Nucleus accumbens (tissue), 56 donors: ENCODE measurements around the gene TBC1D3H.
"Not testable (repeated sequence)": the region's sequence is repeated elsewhere in the genome, so short reads cannot be mapped to it uniquely, and the experiment has no call there.

Experiments
- DNase-seq, 56 donors: peaks; one replicate each; lab custom pipeline; 2025; lab: John Stamatoyannopoulos, UW

TBC1D3H gene

DNA sequence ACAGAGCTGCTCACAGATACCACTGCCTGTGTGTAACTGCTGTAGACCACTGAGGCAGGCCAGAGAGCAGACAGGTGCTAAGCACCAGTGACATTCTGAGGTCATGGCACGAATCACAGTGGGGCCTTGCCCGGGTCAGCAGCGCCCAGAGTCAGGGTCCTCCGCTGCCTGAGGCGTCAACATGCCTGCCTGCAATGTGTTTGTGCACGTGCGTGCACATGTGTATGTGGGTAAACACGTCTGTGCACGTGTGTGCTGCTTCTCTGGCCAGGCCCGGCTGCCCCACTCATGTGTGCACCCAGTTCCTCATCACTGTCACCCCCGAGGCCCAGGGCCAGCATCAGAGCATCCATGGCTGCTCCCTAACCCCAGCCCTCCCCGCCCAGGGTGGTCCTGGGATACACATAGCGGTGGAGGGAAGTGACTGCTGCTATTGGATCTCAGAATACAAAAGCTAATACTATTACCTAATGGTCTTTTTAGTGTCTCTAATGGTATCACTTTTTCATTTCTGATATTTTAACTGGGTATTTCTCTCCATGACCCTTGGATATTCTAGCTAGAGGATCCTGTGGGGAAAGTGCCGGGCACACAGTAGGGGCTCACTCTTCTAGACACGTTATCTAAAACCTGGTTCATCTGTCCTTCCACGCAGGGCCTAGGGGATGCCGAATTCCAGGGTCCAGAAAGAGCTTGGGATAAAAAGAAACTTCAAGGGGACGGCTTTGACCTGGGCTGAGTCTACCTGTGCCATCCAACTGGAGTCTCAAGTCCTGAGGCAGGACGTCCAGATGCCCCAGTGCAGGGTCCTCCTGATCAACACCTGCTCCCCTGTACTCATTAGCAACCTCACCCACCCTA lies at the start of gene TBC1D3H:
Gene TBC1D3H, minus strand, starts transcription at position 51 of the 861 bp plus-strand sequence. CDS start 1,540 bp downstream, outside the sequence.
- not testable (repeated sequence) for DNase-seq

DNA sequence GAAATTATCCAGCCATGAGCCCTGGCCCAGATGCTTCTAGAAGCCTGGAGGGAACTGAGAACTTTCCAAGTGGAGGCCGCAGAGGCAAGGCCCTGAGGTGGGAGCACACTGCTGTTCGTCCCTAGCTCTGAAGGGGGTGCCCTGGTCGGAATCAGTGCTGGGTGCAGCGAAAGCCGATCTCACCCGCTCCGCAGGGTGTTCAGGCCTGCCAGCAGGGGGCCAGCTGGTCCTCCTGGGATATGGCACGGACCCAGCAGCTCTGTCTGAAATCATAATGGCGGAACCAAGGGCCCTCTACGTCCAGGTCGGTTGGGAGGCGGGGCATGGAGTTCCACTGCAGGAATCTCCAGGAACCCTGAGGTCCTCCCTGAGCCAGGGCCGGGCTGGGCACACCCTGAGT lies 40.7 kb upstream of the TBC1D3H start:
- DNase-seq, result not testable (repeated sequence)

DNA sequence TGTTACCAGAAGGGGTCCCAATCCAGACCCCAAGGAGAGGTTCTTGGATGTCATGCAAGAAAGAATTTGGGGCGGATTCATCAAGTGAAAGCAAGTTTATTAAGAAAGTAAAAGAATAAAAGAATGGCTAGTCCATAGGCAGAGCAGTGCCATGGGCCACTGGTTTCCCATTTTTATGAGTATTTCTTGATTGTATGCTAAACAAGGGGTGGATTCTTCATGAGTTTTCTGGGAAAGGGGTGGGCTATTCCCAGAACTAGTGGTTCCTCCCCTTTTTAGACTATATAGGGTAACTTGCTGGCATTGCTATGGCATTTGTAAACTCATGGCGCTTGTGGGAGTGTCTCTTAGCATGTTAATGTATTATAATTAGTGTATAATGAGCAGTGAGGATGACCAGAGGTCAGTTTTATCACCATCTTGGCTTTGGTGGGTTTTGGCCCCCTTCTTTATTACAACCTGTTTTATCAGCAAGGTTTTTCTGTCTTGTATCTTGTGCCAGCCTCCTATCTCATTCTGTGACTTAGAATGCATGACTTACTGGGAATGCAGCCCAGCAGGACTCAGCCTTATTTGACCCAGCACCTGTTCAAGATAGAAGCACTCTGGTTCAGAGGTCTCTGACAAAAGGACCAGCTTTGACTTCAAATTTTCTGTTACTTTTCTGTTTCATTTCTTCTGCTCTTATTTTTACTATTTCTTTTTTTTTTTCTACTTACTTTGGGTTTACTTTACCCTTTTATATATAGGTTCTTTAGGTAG lies 27.1 kb upstream of the TBC1D3H start:
- DNase-seq, result not testable (repeated sequence)

DNA sequence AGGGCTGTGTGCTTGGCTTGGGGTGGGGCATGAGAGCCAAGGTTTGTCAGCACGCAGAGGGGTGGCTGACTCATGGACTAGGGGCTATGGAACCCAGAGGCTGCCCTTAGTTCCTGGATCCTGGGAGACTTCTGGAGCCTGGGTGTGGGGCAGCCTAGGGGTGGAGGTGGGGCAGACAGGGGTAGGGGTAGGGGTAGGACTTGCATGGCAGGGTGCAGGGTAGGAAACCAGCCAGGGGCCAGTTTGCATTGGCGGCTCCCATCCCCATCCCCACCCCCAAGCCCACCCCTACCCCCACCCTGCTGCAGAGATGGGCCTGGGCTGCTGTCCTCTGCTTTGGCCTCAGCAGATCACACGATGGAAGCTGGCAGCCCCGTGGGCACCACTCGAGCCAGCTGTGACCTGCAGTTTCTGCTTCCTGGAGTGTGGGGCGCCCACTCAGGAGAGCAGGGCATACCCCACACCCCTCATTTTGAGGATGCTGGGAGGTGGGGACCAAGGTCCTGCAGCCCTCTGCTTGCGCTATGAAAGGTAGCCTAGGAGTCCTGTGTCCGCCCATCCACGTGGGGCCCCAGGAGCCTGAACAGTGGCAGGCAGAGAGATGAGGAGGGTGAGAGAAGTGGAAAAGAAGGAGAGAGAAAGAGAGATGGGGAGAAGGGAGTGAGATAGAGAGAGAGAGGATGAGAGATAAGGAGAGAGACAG lies 2.9 kb upstream of the TBC1D3H start:
- not testable (repeated sequence) for DNase-seq

DNA sequence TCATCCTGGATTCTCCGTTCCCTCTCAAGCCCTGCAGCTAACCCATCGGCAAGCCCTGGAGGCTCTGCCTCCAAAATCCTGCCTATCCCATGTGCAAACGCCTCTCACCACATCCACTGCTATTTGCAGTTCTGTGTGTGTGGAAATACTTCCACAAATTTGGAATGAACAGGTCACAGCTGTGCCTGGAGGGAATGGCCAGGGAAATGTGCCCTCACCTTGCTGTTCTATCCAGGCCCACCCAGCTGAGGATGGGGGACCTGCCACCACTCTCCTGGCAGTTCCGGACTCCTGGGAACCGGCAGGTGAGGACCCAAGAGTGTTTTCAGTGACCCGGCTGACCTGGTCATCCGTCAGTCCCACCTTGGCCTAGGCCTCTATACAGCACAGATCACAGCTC lies 12.3 kb downstream of the TBC1D3H start:
- not testable (repeated sequence) for DNase-seq

DNA sequence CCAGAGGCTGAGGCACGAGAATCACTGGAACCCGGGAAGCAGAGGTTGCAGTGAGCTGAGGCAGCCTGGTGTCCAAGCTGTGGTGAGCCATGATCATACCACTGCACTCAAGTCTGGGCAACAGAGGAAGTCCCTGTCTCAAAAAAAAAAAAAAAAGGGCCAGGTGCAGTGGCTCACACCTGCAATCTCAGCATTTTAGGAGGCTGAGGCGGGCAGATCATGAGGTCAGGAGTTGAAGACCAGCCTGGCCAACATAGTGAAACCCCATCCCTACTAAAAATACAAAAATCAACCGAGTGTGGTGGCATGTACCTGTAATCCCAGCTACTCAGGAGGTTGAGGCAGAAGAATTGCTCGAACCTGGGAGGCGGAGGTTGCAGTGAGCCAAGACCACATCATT lies 25.7 kb downstream of the TBC1D3H start:
- DNase-seq, result not testable (repeated sequence)
